ENCODE data around the gene IQSEC1.
"Not testable (repeated sequence)": the region's sequence is repeated elsewhere in the genome, so short reads cannot be mapped to it uniquely, and the experiment has no call there.

Gene IQSEC1

DNA sequence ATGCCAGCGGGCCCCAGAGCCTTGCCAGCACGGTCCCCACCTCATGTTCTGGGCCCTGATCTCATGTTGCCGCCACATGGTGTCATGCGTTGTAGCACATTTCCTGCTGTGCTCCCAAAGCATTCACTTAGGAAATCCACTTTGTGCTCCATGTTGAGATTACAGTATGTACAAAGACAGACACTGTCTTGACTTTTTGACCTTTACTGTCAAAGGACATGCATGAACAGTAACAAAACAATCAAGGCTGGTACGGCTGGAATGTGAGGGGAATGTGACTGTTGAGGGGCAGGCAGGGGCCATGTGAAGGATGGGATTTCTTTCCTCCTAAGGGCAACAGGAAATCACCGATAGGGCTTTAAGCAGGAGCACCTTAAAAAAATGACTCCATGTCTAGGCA, 178.6 kb downstream of the IQSEC1 start:
- no peak for DNase-seq (ENCODE audit: low read depth in 2 of 2)

DNA sequence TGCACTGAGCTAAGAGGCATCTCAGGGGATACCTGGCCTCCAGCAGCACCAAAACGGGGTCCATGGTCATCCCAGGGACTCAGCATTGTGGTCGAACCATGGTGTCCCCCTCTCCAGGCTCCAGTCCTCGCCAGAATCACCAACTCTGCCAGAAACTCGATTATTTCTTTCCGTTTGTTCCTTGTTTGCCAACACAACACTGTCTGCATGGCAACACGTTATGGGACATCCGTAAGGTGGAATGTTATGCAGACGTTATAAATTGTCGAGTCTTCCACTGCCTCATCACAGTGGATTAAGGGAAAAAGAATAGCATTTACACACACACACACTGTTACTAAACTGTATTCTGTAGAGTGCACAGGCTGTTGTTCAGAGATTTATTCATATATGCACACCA, 179.4 kb downstream of the IQSEC1 start:
- DNase-seq (ENCODE audit: low read depth in 2 of 2), result no peak

DNA sequence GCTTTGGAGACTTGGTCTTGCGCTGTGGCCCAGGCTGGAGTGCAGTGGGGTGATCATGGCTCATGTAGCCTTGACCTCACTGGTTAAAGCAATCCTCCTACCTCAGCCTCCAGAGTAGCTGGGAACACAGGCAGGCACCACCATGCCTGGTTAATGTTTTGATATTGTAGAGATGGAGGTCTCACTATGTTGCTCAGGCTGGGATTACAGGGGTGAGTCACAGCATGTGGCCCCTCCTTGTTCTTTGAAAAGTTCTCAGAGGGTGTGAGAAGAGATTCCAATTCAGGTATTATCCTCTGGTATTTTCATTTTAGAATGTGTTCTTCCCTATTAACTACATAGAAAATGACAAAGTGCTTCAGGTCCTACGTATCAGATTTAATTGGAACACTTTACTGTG, 180.0 kb downstream of the IQSEC1 start:
- DNase-seq (ENCODE audit: low read depth in 2 of 2), result no peak

DNA sequence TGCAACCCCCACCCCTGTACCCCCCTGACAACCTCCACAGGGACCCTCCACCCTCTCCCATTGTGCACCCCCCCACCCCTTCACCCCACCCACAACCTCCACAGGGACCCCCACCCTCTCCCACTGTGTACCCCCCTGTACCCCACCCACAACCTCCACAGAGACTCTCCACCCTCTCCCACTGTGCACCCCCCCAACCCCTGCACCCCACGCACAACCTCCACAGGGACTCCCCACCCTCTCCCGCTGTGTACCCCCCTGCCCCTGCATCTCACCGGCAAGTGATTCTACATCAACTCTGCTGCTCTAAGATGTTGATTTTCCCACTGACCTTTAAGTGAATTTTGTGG, 180.4 kb downstream of the IQSEC1 start:
- DNase-seq (ENCODE audit: low read depth in 2 of 2), result no peak

DNA sequence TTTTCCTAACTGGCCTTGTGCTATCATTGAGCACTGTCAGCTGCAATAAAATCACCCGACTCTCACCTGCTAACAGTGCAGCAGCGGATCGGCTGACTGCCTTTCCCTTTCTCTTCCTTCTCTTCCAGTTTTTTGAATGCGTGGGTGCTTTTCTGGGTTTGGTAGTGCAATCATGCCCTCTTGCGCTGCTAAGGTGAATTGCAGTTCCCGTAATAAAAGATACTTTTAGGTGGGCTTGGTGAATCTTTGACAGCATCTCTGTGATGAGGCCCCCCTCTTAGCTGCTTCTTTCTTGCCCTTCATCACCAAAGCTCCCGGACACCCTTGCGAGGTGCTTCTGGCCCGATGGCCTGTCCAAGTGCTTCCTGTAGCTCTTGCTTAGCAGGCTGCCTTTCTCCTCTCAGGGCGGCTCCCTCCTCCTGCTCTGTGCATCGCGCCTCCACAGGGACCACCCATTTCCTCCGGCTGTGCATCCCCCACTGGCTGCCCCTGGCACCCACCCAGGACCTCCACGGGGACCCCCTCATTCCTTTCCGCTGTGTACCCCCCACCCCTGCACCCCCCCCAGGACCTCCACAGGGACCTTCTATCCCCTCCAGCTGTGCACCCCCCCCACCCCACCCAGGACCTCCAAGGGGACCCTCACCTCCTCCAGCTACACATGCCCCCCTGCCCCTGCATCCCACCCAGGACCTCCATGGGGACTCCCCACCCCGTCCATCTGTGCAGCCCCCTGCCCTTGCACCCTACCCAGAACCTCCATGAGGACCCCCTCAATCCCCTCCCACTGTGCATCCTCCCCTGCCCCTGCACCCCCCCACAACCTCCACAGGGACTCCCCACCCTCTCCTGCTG, 181.0 kb downstream of the IQSEC1 start:
- DNase-seq (ENCODE audit: low read depth in 2 of 2), result peak in 1 of 2 donors; percentile 27

DNA sequence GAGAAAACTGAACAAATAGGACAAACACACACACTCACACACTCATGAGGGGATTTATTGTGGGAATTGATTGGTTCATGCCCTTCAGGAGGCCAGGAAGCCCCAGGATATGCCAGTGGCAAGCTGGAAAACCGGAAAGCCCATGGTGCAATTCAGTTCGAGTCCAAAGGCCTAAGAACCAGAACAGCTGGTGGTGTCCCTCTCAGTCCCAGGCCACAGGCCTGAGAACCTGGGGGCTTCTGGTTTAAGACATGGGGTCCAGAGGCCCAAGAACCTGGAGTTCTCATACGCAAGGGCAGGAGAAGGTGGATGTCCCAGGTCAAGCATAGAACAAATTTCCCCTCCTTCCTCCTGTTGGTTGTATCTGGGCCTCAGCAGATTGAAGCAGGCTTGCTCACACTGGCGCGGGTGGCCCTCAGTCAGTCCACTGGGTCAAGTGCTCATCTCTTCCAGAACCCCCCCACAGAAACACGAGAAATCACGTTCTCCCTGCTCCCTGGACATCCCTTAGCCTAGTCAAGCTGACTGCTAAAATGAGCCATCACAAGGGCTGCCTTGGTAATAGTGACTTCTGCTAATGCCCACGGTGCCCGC, 181.7 kb downstream of the IQSEC1 start:
- no peak for DNase-seq (ENCODE audit: low read depth in 2 of 2)

DNA sequence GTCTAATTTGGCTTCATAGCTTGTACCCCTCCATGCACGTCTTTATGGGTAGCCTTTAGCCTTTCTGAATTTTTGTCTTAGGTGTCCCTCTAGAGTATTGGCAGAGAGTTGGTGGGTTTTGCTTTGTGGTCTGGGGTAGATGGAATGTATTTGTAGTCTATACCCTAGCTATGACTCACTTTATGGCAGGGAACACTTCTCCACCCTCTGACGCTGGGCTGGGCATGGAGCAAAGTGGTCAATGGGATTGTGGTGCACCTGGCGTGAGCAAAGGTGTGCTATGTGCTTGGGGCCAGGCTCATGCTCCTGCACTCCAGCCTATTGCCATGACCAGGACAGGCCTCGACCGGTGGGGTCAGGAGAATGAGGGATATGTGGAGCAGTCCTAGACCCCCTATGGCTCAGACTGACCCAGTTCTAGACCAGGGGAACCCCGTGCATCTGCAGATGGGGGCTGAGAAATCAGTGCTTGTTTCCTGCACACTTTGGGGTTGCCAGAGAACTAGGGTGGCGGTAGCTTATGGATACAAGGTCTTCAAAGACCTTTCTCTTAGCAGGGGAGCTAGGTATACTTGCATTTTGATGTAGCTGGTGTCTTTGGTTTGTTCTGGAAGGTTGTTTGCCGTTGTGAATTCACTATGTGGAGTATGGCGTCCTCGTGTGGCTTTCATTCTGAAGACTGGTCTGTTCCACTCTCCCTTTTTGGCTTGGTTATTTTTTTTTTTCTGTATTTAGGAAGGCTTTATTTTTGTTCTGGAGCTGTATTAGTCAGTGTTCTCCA, 182.4 kb downstream of the IQSEC1 start:
- DNase-seq (ENCODE audit: low read depth in 2 of 2), result no peak

DNA sequence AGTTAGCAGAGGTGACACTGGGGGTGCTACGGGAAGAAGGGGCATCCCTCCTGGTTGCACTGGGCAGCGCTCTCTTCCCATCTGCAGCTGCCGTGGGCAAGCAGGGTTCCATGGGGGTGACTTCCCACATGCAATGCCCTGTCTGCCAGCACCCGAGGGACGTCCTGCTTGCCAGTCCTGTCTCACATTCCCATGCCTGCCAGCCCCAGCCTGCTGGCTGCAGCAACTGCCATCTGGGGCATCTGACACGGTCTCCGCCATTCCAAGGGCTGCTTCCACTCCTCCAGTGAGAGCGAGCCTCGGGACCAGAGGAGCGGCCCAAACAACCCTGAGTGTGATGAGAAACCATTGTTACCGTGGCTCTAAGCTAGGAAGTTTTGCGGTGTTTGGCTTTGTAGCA, 186.5 kb downstream of the IQSEC1 start:
- no peak for DNase-seq (ENCODE audit: low read depth in 2 of 2)

DNA sequence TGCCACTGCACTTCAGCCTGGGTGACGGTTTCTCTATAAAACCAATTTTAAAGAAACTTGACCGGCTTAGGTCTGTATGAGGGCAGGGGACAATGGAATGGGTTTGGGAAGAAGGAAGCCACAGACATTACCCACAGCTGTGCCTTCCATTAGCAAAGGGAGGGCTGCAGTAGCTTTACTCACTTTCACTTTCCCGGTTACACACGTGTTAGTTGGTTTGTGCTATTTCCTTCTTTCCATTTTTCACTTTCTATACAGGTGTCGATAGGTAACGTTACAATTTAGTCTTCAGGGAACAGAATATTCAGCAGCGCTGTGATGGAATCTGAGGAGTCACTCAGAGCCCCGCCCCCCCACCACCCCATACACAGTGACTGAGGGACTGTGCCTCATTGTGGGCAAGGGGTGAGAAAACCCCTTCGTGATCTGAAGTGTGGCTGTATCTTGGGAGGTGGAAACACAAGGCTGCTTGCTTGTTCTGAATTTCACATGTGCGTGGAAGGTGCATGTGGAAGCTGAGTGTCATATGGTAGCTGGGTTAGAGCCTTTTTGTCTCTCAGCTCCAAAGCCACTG, 187.0 kb downstream of the IQSEC1 start:
- no peak for DNase-seq (ENCODE audit: low read depth in 2 of 2)

DNA sequence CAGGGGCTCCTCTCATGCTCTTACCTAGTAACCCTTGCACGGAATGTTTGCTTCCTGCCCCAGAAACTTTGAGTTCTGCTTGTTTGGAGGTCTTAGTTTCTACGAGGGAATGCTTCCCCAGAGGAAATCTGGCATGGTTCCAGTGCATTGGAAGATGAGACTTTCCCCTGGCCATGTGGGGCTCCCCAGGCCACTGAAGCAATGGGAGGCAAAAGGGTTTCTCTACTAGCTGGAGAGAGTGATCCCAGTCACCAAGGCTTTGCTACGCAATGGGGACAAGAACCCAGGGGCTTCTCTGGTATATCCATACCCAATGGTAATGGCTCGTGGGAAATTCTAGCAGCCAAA, 187.7 kb downstream of the IQSEC1 start:
- DNase-seq (ENCODE audit: low read depth in 2 of 2), result no peak

DNA sequence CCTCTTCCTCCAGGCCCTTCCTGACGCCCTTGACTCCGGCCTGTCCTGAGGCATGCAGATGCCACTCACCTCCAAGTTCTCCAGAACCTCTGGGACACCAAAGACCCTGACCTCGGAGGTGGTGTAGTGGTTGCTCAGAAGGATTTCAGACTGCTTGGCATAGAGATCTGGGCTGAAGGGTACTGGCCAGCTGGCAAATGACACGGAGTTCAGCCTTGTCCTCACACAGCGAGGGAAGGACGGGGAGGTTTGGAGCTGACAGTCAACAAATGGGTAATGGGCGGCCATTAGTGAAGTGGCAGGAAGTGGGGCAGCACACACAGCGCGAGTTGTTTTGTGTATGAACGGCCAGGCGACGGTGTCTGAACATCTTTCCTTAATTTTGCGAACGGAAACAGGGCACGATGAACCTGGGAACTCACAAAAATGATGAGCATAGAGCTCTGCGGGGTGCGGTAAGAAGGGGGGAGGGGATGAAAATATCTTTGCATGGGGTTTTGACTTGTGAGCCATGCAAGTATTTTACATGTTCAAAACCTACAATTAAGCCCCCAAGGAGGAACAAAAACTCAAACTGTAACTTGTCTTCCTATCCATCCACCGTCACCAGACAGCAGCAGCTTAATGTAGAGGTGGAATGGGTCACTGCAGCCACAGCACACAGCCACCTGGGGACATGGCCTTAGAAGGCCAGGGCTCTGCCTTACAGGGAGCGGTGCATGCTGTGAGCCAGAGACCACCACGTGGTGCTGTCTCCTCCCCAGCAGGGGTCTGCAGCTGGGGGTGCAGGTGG, 188.2 kb downstream of the IQSEC1 start:
- DNase-seq (ENCODE audit: low read depth in 2 of 2), result no peak

DNA sequence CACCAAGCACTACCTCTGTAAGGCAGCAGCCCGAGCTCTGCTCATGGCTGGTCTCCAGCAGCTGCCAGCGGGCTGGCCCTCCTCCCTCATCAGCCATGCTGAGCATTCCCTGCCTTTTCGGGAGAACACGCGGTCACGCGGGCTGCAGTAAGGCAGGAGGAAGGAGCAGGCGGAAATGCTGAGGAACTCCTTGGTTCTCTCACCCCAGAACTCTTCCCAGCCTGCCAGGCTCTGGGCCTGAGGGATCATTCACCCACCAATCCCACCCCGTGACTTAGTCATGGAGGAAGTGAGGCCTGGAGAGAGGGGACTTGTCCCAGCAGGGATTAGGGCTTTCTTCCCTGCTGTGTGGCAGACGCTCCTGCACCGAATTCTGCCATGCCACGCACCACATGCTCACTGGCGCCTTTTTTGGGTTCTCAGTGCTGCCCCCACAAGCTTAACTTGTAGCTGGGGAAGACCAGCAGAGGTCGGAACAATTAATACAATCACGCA, 189.0 kb downstream of the IQSEC1 start:
- DNase-seq (ENCODE audit: low read depth in 2 of 2), result no peak

DNA sequence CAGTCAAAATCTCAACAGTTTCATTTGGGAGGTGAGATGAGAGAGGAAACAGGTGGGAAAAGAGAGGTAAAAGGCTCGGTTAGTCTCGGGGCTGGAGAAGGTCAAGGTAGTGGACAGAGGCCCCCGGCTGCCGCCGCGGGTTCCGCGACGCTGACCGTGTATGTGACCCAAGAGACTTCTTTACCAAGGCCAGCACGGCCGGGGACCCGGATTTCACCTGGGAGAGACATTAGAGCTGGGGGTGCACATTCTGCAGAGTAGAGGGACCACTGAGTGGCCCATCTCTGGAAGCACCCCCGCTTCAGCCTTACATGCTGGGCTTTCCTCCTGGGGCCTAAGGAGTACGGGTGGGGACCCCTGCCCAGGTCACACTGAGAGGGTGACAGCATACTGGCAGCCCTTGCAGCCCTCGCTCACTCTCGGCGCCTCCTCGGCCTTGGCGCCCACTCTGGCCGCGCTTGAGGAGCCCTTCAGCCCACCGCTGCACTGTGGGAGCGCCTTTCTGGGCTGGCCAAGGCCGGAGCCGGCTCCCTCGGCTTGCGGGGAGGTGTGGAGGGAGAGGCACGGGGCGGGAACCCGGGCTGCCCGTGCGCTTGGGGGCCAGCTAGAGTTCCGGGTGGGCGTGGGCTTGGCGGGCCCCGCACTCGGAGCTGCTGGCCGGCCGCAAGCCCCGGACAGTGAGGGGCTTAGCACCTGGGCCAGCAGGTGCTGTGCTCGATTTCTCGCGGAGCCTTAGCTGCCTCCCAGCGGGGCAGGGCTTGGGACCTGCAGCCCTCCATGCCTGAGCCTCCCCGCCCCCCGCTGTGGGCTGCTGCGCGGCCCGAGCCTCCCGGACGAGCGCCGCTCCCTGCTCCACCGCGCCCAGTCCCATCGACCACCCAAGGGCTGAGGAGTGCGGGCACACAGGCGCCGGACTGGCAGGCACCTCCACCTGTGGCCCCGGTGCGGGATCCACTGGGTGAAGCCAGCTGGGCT, 190.6 kb downstream of the IQSEC1 start:
- DNase-seq (ENCODE audit: low read depth in 2 of 2), result no peak

DNA sequence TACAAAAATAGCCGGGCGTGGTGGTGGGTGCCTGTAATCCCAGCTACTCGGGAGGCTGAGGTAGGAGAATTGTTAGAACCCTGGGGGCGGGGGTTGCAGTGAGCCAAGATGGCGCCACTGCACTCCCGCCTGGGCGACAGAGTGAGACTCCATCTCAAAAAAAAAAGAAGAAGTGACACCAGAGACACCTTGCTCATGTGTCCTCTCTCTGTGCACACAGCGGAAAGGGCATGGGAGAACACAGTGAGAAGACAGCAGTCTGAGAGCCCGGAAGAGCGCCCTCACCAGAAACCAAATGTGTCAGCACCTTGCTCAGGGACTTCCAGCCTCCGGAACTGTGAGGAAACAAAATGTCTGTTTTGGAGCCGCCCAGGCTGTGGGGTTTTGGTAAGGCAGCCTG, 191.4 kb downstream of the IQSEC1 start:
- not testable (repeated sequence) for DNase-seq (ENCODE audit: low read depth in 2 of 2)

DNA sequence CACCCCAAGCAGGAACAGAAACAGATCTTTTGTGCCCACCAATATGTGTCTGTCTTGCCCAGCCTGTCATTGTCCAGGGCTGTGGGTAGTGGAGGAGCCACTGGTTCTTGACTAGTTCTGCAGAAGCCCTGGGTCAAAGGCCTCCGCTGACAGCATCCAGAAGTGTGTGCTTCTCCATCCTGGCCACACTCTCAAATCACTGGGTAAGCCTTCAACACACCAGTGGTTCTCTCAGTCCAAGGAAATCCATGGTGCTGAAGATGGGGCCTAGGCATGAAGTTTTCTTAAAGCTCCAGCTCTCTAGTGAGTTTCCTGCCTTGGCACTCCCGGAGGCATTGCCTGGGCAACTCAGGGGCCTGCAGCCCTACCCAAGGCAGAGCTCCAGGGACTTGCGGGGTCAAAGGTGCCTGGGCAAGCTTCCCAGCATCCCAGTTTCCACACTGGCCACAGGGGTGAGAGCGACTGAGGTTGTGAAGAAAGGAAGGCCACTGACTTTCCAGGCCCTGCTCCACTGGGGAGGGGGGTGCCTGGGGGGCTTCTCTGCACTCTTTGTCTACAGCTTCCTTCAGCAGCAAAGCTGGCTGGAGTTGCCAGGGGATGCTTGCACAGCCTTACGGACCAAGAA, 193.9 kb downstream of the IQSEC1 start:
- no peak for DNase-seq (ENCODE audit: low read depth in 2 of 2)

DNA sequence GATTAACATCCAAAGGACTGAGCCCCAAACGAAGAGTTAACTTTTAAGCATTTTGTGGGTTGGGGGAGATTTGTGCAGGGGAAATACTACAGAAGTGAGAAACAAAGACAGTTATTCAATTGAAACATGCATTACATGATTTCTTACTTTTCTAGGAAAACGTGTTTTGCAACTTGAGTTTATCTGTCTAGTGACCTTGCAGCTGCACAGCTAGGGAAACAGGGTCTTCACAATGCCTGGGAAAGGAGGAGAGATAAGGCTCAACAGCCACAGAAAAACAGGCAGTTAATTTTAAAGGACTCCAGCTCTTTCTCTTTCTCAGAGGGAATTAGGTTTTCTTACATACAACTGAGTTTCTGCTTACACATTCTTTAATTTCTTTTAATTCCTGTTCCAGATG, 194.5 kb downstream of the IQSEC1 start:
- not testable (repeated sequence) for DNase-seq (ENCODE audit: low read depth in 2 of 2)

DNA sequence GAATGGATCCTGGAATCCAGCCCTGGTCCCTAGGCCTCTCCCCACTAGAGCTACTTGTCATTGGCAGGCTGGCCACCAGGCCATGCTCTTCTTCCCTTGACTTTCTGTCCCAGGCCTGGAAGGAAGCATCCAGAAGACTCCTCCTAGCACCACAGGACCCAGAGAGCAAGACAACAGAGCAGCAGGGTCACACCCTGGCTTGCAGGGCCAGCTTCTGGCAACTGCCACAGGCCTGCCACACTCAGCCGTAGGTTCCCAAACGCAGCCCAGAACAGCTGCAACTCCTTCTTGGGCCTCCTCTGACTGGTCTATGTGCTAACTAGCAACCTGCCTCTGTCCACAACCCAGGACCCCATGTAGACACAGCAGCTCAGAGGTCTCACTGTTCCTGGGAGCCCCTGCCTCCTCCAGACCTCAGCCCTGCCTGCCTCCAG, 195.1 kb downstream of the IQSEC1 start:
- no peak for DNase-seq (ENCODE audit: low read depth in 2 of 2)

DNA sequence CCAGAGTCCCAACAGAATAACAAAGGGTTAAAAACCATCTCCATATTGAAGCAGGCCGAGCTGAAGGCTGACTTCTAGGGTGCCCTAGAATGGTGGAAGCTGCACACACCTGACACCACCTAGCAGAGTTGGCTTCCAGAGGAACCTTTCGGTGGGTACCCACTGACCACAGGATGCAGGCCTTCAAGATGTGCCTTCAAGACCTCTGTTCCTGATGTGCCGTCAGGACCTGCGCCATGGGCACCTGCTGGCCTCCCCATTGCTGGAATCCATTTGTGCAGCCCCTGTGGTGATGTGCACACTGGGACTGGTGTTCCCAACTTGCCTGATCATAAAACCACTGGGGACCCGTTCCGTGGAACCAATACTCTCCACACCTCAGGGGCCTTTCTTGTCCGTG, 196.2 kb downstream of the IQSEC1 start:
- DNase-seq (ENCODE audit: low read depth in 2 of 2), result no peak

DNA sequence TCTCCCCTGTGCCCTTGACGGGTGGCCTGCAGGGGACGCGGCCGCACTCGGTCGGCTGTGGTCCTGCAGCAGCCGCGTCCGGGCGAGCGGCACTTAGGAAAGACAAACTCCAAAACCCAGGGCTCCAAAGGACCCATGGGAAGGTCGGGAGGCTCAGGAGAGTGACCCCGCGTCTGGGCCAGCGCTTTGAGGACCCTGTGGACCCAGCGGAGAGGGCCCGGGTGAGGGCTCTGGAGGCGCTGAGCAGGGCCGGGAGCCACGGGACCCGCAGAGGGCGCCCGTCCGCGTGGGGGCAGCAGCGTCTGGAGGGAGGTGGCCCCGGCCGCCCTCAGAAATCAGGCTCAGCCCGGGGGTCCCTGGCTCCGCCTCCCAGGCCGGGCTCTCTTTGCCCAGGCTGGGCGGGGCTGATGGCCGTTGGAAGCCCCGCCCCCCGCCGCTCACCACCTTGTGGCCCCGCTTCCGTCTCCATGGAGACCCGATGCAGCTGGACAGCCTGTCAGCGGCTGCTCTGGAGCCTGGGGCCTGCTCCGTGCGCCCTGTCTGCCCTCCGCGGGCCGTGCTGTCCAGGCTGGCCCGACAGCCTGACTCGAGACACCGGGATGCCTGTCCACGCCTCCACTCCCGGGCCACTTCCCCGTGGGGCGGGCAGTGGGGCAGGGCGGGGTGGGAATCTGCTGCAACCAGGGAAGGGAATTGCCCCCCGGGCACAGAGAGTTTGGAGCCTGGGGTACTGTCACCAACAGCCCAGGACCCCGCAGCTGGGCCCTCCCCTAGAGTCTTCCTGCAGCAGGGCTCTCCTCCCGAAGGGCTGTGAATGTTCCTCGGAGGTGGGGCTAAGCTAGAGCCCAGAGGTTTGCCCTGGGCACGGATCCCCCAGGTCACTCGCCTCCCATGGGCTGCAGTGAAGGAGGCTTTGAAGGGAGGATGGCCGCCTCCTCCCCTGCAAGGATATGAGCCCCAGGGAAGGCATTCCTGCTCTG, 197.1 kb downstream of the IQSEC1 start:
- DNase-seq (ENCODE audit: low read depth in 2 of 2), result no peak
